Adipocyte (in vitro differentiated cells): Measurements from ENCODE around the gene PTPRG.

Source experiments
- DNase-seq: peaks from one replicate; pipeline ENCODE4 v3.0.0-alpha.2; 2015; ENCODE audit warnings: low read depth
- H3K27me3 ChIP-seq: replicated peaks from 2 replicates; pipeline ENCODE4 v1.7.0; 2013; ENCODE audit warnings: mild to moderate bottlenecking, low read length, moderate library complexity; ENCODE audit not compliant: control insufficient read depth, insufficient read depth
- H3K36me3 ChIP-seq: 2 replicates; pipeline ENCODE4 v1.7.0; 2013; ENCODE audit warnings: low read length, mild to moderate bottlenecking, moderate library complexity; ENCODE audit not compliant: control insufficient read depth, insufficient read depth, severe bottlenecking
- H3K4me1 ChIP-seq: 2 replicates; pipeline ENCODE4 v1.7.0; 2013; ENCODE audit warnings: mild to moderate bottlenecking, low read length, moderate library complexity; ENCODE audit not compliant: control insufficient read depth, insufficient read depth
- H3K4me3 ChIP-seq: 2 replicates; pipeline ENCODE4 v1.7.0; 2013; ENCODE audit warnings: mild to moderate bottlenecking, low read length, moderate library complexity
- H3K9ac ChIP-seq: 2 replicates; pipeline ENCODE4 v1.7.0; 2013; ENCODE audit warnings: mild to moderate bottlenecking, low read length, moderate library complexity
- H3K9me3 ChIP-seq: 2 replicates; pipeline ENCODE4 v1.7.0; 2013; ENCODE audit warnings: mild to moderate bottlenecking, low read length, moderate library complexity; ENCODE audit not compliant: control insufficient read depth

PTPRG gene

GRCh38 chr3:62214850-62215249, 653.5 kb downstream of the PTPRG start:
- no peaks in the 10 kb centered on the region for H3K9me3 ChIP-seq
- no peak overlapping the region for H3K4me3 ChIP-seq
- no peaks in the 10 kb centered on the region for H3K27me3 ChIP-seq
- peaks cover 39% of the 10 kb centered on the region for H3K36me3 ChIP-seq
- no peak for DNase-seq
- peaks cover 19% of the 10 kb centered on the region for H3K4me1 ChIP-seq
- no peak overlapping the region for H3K9ac ChIP-seq

- Histone ChIP-seq H3K9me3 (no peaks in the 10 kb centered on the region), H3K27me3 (no peaks in the 10 kb centered on the region), H3K36me3 (peaks cover 68% of the 10 kb centered on the region), H3K4me1 (no peaks in the 10 kb centered on the region), H3K4me3 (no peak overlapping the region), H3K9ac (no peak overlapping the region)
- DNase-seq = no peak
These were observed 659.2 kb downstream of the PTPRG start for GRCh38 chr3:62220616-62221015.

GRCh38 chr3:62225051-62225450, 663.7 kb downstream of the PTPRG start:
- H3K4me3 ChIP-seq = no peak overlapping the region

GRCh38 chr3:62226601-62227339, 665.4 kb downstream of the PTPRG start:
- Histone ChIP-seq H3K4me3 (no peak overlapping the region), H3K9me3 (no peaks in the 10 kb centered on the region), H3K4me1 (no peaks in the 10 kb centered on the region), H3K27me3 (no peaks in the 10 kb centered on the region), H3K9ac (no peak overlapping the region), H3K36me3 (peaks cover 42% of the 10 kb centered on the region)
- no peak for DNase-seq

More at GRCh38 chr3:62225051-62225450, 663.7 kb downstream of the PTPRG start:
- Histone ChIP-seq H3K36me3 (peaks cover 59% of the 10 kb centered on the region), H3K4me1 (no peaks in the 10 kb centered on the region), H3K9me3 (no peaks in the 10 kb centered on the region), H3K27me3 (no peaks in the 10 kb centered on the region), H3K9ac (no peak overlapping the region)
- DNase-seq = peak; percentile 3

- Histone ChIP-seq H3K36me3 (peaks cover 38% of the 10 kb centered on the region), H3K4me1 (no peaks in the 10 kb centered on the region), H3K4me3 (no peak overlapping the region), H3K27me3 (no peaks in the 10 kb centered on the region), H3K9ac (no peak overlapping the region), H3K9me3 (no peaks in the 10 kb centered on the region)
- DNase-seq = no peak
These were observed 667.1 kb downstream of the PTPRG start for GRCh38 chr3:62228467-62228866.

GRCh38 chr3:62229211-62229610, 667.8 kb downstream of the PTPRG start:
- no peaks in the 10 kb centered on the region for H3K4me1 ChIP-seq
- DNase-seq = no peak
- no peak overlapping the region for H3K9ac ChIP-seq
- H3K36me3 ChIP-seq = peaks cover 38% of the 10 kb centered on the region
- H3K4me3 ChIP-seq = no peak overlapping the region
- no peaks in the 10 kb centered on the region for H3K9me3 ChIP-seq
- H3K27me3 ChIP-seq = no peaks in the 10 kb centered on the region

- Histone ChIP-seq H3K27me3 (no peaks in the 10 kb centered on the region), H3K9me3 (no peaks in the 10 kb centered on the region), H3K4me3 (no peak overlapping the region), H3K36me3 (peaks cover 38% of the 10 kb centered on the region), H3K4me1 (no peaks in the 10 kb centered on the region), H3K9ac (no peak overlapping the region)
- peak; percentile 3 for DNase-seq
These were observed 668.5 kb downstream of the PTPRG start for GRCh38 chr3:62229908-62230307.

- Histone ChIP-seq H3K36me3 (peaks cover 19% of the 10 kb centered on the region), H3K4me3 (no peak overlapping the region), H3K4me1 (peaks cover 4% of the 10 kb centered on the region), H3K9me3 (no peaks in the 10 kb centered on the region), H3K9ac (no peak overlapping the region), H3K27me3 (no peaks in the 10 kb centered on the region)
- no peak for DNase-seq
These were observed 671.7 kb downstream of the PTPRG start for GRCh38 chr3:62233065-62233464.

- no peak for DNase-seq
- Histone ChIP-seq H3K27me3 (no peaks in the 10 kb centered on the region), H3K9ac (no peak overlapping the region), H3K9me3 (no peaks in the 10 kb centered on the region), H3K4me1 (peaks cover 4% of the 10 kb centered on the region), H3K36me3 (peaks cover 26% of the 10 kb centered on the region), H3K4me3 (no peak overlapping the region)
These were observed 674.6 kb downstream of the PTPRG start for GRCh38 chr3:62236016-62236415.

GRCh38 chr3:62237286-62237948, 676.0 kb downstream of the PTPRG start:
- no peak overlapping the region for H3K9ac ChIP-seq
- no peaks in the 10 kb centered on the region for H3K27me3 ChIP-seq
- H3K9me3 ChIP-seq = no peaks in the 10 kb centered on the region
- peaks cover 4% of the 10 kb centered on the region for H3K4me1 ChIP-seq
- H3K4me3 ChIP-seq = no peak overlapping the region
- DNase-seq = no peak
- peaks cover 21% of the 10 kb centered on the region for H3K36me3 ChIP-seq

- DNase-seq = no peak
- Histone ChIP-seq H3K36me3 (peaks cover 20% of the 10 kb centered on the region), H3K4me3 (no peak overlapping the region), H3K27me3 (no peaks in the 10 kb centered on the region), H3K9me3 (no peaks in the 10 kb centered on the region), H3K4me1 (peaks cover 4% of the 10 kb centered on the region), H3K9ac (no peak overlapping the region)
These were observed 676.6 kb downstream of the PTPRG start for GRCh38 chr3:62238003-62238402.
